Measurements from ENCODE around the gene AKT1S1. TPM values are rescaled to one million over a fixed set of nuclear protein-coding genes. Genes with fewer than 3 reads are reported as not detected.

The AKT1S1 gene
- total and polyA plus RNA-seq, 2 donors (not counting 1 experiment from before 2014, with no cell fraction given): 16.6 to 23.0 TPM

DNA sequence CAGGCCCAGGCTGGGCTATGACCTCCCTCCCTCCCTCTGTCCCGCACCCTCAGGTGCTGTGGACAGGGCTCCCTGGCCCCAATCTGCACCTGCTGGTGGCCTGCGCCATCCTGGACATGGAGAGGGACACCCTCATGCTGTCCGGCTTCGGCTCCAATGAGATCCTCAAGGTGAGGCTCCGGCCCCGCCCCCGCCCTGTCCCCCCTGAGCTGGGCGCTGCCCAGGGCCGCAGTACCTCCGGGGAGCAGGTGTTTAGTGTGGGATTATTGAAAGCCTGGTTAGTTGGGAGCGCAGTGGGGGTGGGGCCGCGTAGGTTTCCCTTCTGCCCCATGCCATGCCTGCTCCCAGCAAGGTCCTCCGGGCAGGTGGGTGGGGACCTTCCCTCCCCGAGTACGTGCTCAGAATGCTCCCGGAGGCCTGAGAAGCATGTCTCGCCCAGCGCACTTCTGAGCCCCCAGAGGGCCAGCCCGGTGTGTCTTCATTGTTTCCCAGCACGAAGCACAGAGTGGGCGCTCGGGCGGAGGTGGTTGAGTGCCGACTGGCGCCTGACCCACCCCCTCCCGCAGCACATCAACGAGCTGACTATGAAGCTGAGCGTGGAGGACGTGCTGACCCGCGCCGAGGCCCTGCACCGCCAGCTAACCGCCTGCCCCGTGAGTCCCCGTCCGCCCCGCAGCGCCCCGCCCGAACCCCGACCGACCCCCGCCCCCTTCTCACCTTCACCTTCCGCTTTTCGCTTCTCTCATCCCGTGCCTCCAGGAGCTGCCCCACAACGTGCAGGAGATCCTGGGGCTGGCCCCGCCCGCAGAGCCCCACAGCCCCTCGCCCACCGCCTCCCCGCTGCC, 10.7 kb upstream of the AKT1S1 start:
- H3K27me3 Mint-ChIP-seq: no peaks in the 10 kb centered on the region
- intact Hi-C loops (cut with micrococcal nuclease): no loop called here
- H3K4me3 Mint-ChIP-seq: peak overlapping the region; percentile 34
- Histone ChIP-seq H3K9ac (ENCODE audit: low read length) (no peak overlapping the region), H3K4me3 (ENCODE audit: control extremely low read depth in 1 of 5, extremely low read depth in 1 of 5, insufficient read depth in 1 of 5, low read depth in 2 of 5, low read length in 4 of 5) (no peak overlapping the region), H3K4me1 (ENCODE audit: control insufficient read depth in 2 of 2, insufficient read depth in 2 of 2, low read length in 2 of 2) (peaks cover 3 to 16% of the 10 kb centered on the region in 2 donors), H2AFZ (ENCODE audit: insufficient read depth, low read depth, low read length, poor library complexity, severe bottlenecking) (no peak overlapping the region), H3K4me2 (replicated peaks; ENCODE audit: low read depth, low read length, poor library complexity, severe bottlenecking) (no peak overlapping the region), H3K36me3 (replicated peaks in 1 of 2; ENCODE audit: control extremely low read depth in 1 of 2, control insufficient read depth in 1 of 2, extremely low read depth in 1 of 2, insufficient read depth in 2 of 2, low read length in 1 of 2) (peaks cover 0 to 21% of the 10 kb centered on the region in 2 experiments), H3K27me3 (replicated peaks in 1 of 4; ENCODE audit: control extremely low read depth in 1 of 4, control insufficient read depth in 3 of 4, insufficient read depth in 4 of 4, low read length in 3 of 4) (no peaks in the 10 kb centered on the region), H3K79me2 (ENCODE audit: control insufficient read depth, insufficient read depth, low read length) (no peaks in the 10 kb centered on the region), H4K20me1 (ENCODE audit: control insufficient read depth, insufficient read depth, low read length, poor library complexity, severe bottlenecking) (peaks cover 16% of the 10 kb centered on the region), H3K9me3 (ENCODE audit: control extremely low read depth in 1 of 3, control insufficient read depth in 2 of 3, insufficient read depth in 1 of 3, low read length in 2 of 3) (peaks cover 0 to 7% (median 0%) of the 10 kb centered on the region in 3 donors), H3K27ac (ENCODE audit: low read length in 2 of 2) (no peak overlapping the region)
- POLR2A ChIA-PET: interaction anchor here (0.6 kb wide), 3 partner anchors 9 to 539 kb away, joined by 3 to 4 read pairs (median 3); partner anchors contain the start of gene IL4I1
- H3K9me3 Mint-ChIP-seq (ENCODE audit: insufficient read depth): no peaks in the 10 kb centered on the region
- 88% methylated on average over 43 of the region's 54 CpGs for WGBS (ENCODE audit: insufficient coverage)
- no peak for DNase-seq
- no peak for ATAC-seq (ENCODE audit: low read depth)
- CTCF ChIA-PET: no interaction called here
- H3K4me1 Mint-ChIP-seq: peaks cover 20% of the 10 kb centered on the region
- TF ChIP-seq, protein P1, sequence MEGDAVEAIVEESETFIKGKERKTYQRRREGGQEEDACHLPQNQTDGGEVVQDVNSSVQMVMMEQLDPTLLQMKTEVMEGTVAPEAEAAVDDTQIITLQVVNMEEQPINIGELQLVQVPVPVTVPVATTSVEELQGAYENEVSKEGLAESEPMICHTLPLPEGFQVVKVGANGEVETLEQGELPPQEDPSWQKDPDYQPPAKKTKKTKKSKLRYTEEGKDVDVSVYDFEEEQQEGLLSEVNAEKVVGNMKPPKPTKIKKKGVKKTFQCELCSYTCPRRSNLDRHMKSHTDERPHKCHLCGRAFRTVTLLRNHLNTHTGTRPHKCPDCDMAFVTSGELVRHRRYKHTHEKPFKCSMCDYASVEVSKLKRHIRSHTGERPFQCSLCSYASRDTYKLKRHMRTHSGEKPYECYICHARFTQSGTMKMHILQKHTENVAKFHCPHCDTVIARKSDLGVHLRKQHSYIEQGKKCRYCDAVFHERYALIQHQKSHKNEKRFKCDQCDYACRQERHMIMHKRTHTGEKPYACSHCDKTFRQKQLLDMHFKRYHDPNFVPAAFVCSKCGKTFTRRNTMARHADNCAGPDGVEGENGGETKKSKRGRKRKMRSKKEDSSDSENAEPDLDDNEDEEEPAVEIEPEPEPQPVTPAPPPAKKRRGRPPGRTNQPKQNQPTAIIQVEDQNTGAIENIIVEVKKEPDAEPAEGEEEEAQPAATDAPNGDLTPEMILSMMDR (IDR thresholded peaks at IDR 0.05): no peak
- TF ChIP-seq EZH2 (IDR thresholded peaks at IDR 0.05; ENCODE audit: borderline replicate concordance, insufficient read depth, low read depth, low read length, poor library complexity, severe bottlenecking): no peak
- no peak overlapping the region for H3K27ac Mint-ChIP-seq
